GM21723 (cell line): Measurements from ENCODE around the gene TOM1.
A peak's percentile ranks its signal among the peaks of the same experiment; 100 is the strongest.

Experiments
- ATAC-seq: cut with Tn5 transposase; IDR thresholded peaks from one replicate; pipeline ENCODE4 v1.9.1; 2021; ENCODE audit warnings: mild to moderate bottlenecking, moderate library complexity; ENCODE audit not compliant: unreplicated experiment

Gene TOM1

GRCh38 chr22:35306350-35306967, 6.8 kb downstream of the TOM1 start:
- no peak for ATAC-seq

GRCh38 chr22:35307372-35307771, 7.7 kb downstream of the TOM1 start:
- no peak for ATAC-seq

GRCh38 chr22:35307892-35308291, 8.2 kb downstream of the TOM1 start:
- ATAC-seq = no peak

- peak; percentile 44 for ATAC-seq
Measured at GRCh38 chr22:35308480-35309021, 8.9 kb downstream of the TOM1 start.

- no peak for ATAC-seq
Measured at GRCh38 chr22:35310556-35311550, 11.2 kb downstream of the TOM1 start.

- ATAC-seq = no peak
Measured at GRCh38 chr22:35311551-35311999, 11.9 kb downstream of the TOM1 start.

- ATAC-seq = no peak
Measured at GRCh38 chr22:35312198-35313059, 12.7 kb downstream of the TOM1 start.

GRCh38 chr22:35313311-35314121, 13.8 kb downstream of the TOM1 start:
- no peak for ATAC-seq

GRCh38 chr22:35314161-35314942, 14.7 kb downstream of the TOM1 start:
- no peak for ATAC-seq

GRCh38 chr22:35315141-35315854, 15.6 kb downstream of the TOM1 start:
- no peak for ATAC-seq

- ATAC-seq = no peak
Measured at GRCh38 chr22:35315855-35316745, 16.4 kb downstream of the TOM1 start.

- ATAC-seq = no peak
Measured at GRCh38 chr22:35316751-35317150, 17.1 kb downstream of the TOM1 start.

- ATAC-seq = no peak
Measured at GRCh38 chr22:35317680-35318290, 18.1 kb downstream of the TOM1 start.

GRCh38 chr22:35318346-35319215, 18.9 kb downstream of the TOM1 start:
- ATAC-seq = no peak

GRCh38 chr22:35319244-35319985, 19.7 kb downstream of the TOM1 start:
- no peak for ATAC-seq
